KMS-11 (cell line): ENCODE data around the gene XPR1.

Experiments
- H2AFZ ChIP-seq: fragments of 200-600 bp; sonication (generic); 2 replicates; pipeline ENCODE4 v1.6.1; 2016; ENCODE audit warnings: antibody characterized with exemption, mixed run types, low read depth
- H3K27ac ChIP-seq: fragments of 200-600 bp; sonication (generic); 2 replicates; pipeline ENCODE4 v1.6.1; 2016; ENCODE audit warnings: mild to moderate bottlenecking, mixed run types
- H3K27me3 ChIP-seq: fragments of 200-600 bp; sonication (generic); 2 replicates; pipeline ENCODE4 v1.6.1; 2017; ENCODE audit warnings: mild to moderate bottlenecking, low read depth, mixed run types, moderate library complexity; ENCODE audit not compliant: insufficient read depth
- H3K36me3 ChIP-seq: fragments of 200-600 bp; sonication (generic); 2 replicates; pipeline ENCODE4 v1.6.1; 2017; ENCODE audit warnings: mild to moderate bottlenecking, mixed run types; ENCODE audit not compliant: insufficient read depth
- H3K4me1 ChIP-seq: fragments of 200-600 bp; sonication (generic); 2 replicates; pipeline ENCODE4 v1.6.1; 2016; ENCODE audit warnings: mild to moderate bottlenecking, low read depth, mixed run types; ENCODE audit not compliant: poor library complexity, severe bottlenecking
- H3K4me2 ChIP-seq: fragments of 200-600 bp; sonication (generic); 2 replicates; pipeline ENCODE4 v1.7.0; 2016; ENCODE audit warnings: mild to moderate bottlenecking, mixed run types
- H3K4me3 ChIP-seq: fragments of 200-600 bp; sonication (generic); IDR thresholded peaks from 2 replicates; pipeline ENCODE4 v1.6.1; 2017; ENCODE audit warnings: low read depth, low read length, mixed read lengths; ENCODE audit not compliant: insufficient read depth
- H3K79me2 ChIP-seq: fragments of 200-600 bp; sonication (generic); 2 replicates; pipeline ENCODE4 v1.6.1; 2016; ENCODE audit warnings: low read depth, mixed run types; ENCODE audit not compliant: insufficient read depth
- H3K9ac ChIP-seq: fragments of 200-600 bp; sonication (generic); 2 replicates; pipeline ENCODE4 v1.6.1; 2016; ENCODE audit warnings: mild to moderate bottlenecking, mixed run types
- H4K20me1 ChIP-seq: fragments of 200-600 bp; sonication (generic); 2 replicates; pipeline ENCODE4 v1.6.1; 2016; ENCODE audit warnings: mild to moderate bottlenecking, mixed run types; ENCODE audit not compliant: insufficient read depth
- CTCF ChIP-seq: fragments of 200-600 bp; sonication (generic); conservative IDR thresholded peaks from 2 replicates; pipeline ENCODE4 v1.6.1; 2017; ENCODE audit warnings: low read depth, mild to moderate bottlenecking, antibody characterized with exemption, low read length, moderate library complexity, mixed read lengths

The XPR1 gene

GRCh38 chr1:180800945-180801344, 169.1 kb downstream of the XPR1 start:
- Histone ChIP-seq H3K4me1 (peaks cover 8% of the 10 kb centered on the region), H2AFZ (no peak overlapping the region), H3K4me2 (no peak overlapping the region), H3K4me3 (no peak overlapping the region), H3K27ac (no peak overlapping the region), H3K36me3 (no peaks in the 10 kb centered on the region), H3K79me2 (no peaks in the 10 kb centered on the region), H4K20me1 (no peaks in the 10 kb centered on the region), H3K27me3 (no peaks in the 10 kb centered on the region), H3K9ac (no peak overlapping the region)
- no peak for TF ChIP-seq CTCF

- no peaks in the 10 kb centered on the region for H3K79me2 ChIP-seq
- H3K9ac ChIP-seq = no peak overlapping the region
- H3K4me1 ChIP-seq = peaks cover 8% of the 10 kb centered on the region
- no peak overlapping the region for H3K4me2 ChIP-seq
- no peak overlapping the region for H3K27ac ChIP-seq
- H3K36me3 ChIP-seq = no peaks in the 10 kb centered on the region
- TF ChIP-seq CTCF = no peak
- no peak overlapping the region for H3K4me3 ChIP-seq
- H4K20me1 ChIP-seq = no peaks in the 10 kb centered on the region
- H2AFZ ChIP-seq = no peak overlapping the region
- no peaks in the 10 kb centered on the region for H3K27me3 ChIP-seq
These were observed 171.0 kb downstream of the XPR1 start for GRCh38 chr1:180802813-180803212.

- Histone ChIP-seq H3K36me3 (no peaks in the 10 kb centered on the region), H3K27ac (no peak overlapping the region), H3K27me3 (no peaks in the 10 kb centered on the region), H3K79me2 (no peaks in the 10 kb centered on the region), H2AFZ (no peak overlapping the region), H3K4me2 (no peak overlapping the region), H3K9ac (no peak overlapping the region), H4K20me1 (no peaks in the 10 kb centered on the region), H3K4me3 (no peak overlapping the region), H3K4me1 (peaks cover 8% of the 10 kb centered on the region)
- TF ChIP-seq CTCF = no peak
These were observed 173.5 kb downstream of the XPR1 start for GRCh38 chr1:180805316-180805715.

- Histone ChIP-seq H4K20me1 (no peaks in the 10 kb centered on the region), H3K79me2 (no peaks in the 10 kb centered on the region), H3K9ac (no peak overlapping the region), H3K4me3 (no peak overlapping the region), H3K4me2 (no peak overlapping the region), H3K27ac (no peak overlapping the region), H3K36me3 (no peaks in the 10 kb centered on the region), H3K27me3 (no peaks in the 10 kb centered on the region), H3K4me1 (peaks cover 10% of the 10 kb centered on the region), H2AFZ (no peak overlapping the region)
- no peak for TF ChIP-seq CTCF
These were observed 179.5 kb downstream of the XPR1 start for GRCh38 chr1:180811298-180811697.
